OCI-LY7 (cell line): ENCODE measurements around the gene FNTB. TPM values are rescaled to one million over a fixed set of nuclear protein-coding genes. Genes with fewer than 3 reads are reported as not detected.

ENCODE experiments used
- BruUV-seq: library from RNA; stranded (reverse); fragments of 400-500 nt; replicated peaks from 2 replicates; lab custom pipeline; 2021; lab: Mats Ljungman, UMichigan
- CTCF ChIA-PET: fragments of 300-600 bp; sonication (Branson Sonifier 250); formaldehyde crosslinking; loops from one replicate; lab custom pipeline; 2022; ENCODE audit warnings: antibody characterized with exemption; ENCODE audit not compliant: unreplicated experiment; lab: Charles Lee
- POLR2A ChIA-PET: fragments of 300-600 bp; sonication (Branson Sonifier 250); formaldehyde crosslinking; loops from one replicate; lab custom pipeline; 2022; ENCODE audit warnings: antibody characterized with exemption; lab: Charles Lee
- DNase-seq: peaks from one replicate; pipeline ENCODE4 v3.0.0-alpha.2; 2015; ENCODE audit warnings: low spot score
- H2AFZ ChIP-seq: fragments of 200-600 bp; sonication (generic), shearing (Covaris generic); 2 replicates; pipeline ENCODE4 v1.6.1; 2014; ENCODE audit warnings: mild to moderate bottlenecking, antibody characterized with exemption, low read length, moderate library complexity
- H3K27ac ChIP-seq: fragments of 200-600 bp; sonication (generic); 2 replicates; pipeline ENCODE4 v1.5.1; 2014; ENCODE audit warnings: mixed run types, low read depth, mild to moderate bottlenecking, moderate library complexity, low read length, inconsistent platforms; ENCODE audit not compliant: poor library complexity, severe bottlenecking
- H3K36me3 ChIP-seq: fragments of 200-600 bp; sonication (generic); 2 replicates; pipeline ENCODE4 v1.6.1; 2014; ENCODE audit warnings: mild to moderate bottlenecking, antibody characterized with exemption, low read length, moderate library complexity, mixed read lengths; ENCODE audit not compliant: insufficient read depth
- H3K4me1 ChIP-seq: fragments of 200-600 bp; sonication (generic); 2 replicates; pipeline ENCODE4 v1.5.1; 2014; ENCODE audit warnings: mild to moderate bottlenecking, low read length; ENCODE audit not compliant: insufficient read depth, poor library complexity, severe bottlenecking
- H3K4me2 ChIP-seq: fragments of 200-600 bp; sonication (generic); 2 replicates; pipeline ENCODE4 v1.6.1; 2014; ENCODE audit warnings: mild to moderate bottlenecking, low read length
- H3K4me3 ChIP-seq: fragments of 200-600 bp; sonication (generic); 2 replicates; pipeline ENCODE4 v1.5.1; 2014; ENCODE audit warnings: mild to moderate bottlenecking, low read depth, low read length; ENCODE audit not compliant: poor library complexity, severe bottlenecking
- H3K79me2 ChIP-seq: fragments of 200-600 bp; sonication (generic); 2 replicates; pipeline ENCODE4 v1.6.1; 2016; ENCODE audit warnings: low read depth, mild to moderate bottlenecking, low read length, moderate library complexity, mixed read lengths; ENCODE audit not compliant: insufficient read depth
- H3K9me2 ChIP-seq: fragments of 200-600 bp; sonication (generic); 2 replicates; pipeline ENCODE4 v1.6.1; 2016; ENCODE audit warnings: mild to moderate bottlenecking, low read length, mixed read lengths; ENCODE audit not compliant: insufficient read depth
- H3K9me3 ChIP-seq: fragments of 200-600 bp; sonication (generic); 2 replicates; pipeline ENCODE4 v1.6.1; 2014; ENCODE audit warnings: mild to moderate bottlenecking, mixed run types, low read length, mixed read lengths
- H4K20me1 ChIP-seq: fragments of 200-600 bp; sonication (generic); 2 replicates; pipeline ENCODE4 v1.6.1; 2014; ENCODE audit warnings: mild to moderate bottlenecking, antibody characterized with exemption, low read length, moderate library complexity, mixed read lengths; ENCODE audit not compliant: insufficient read depth
- EZH2phosphoT487 ChIP-seq: fragments of 200-600 bp; sonication (generic); IDR thresholded peaks from 2 replicates; pipeline ENCODE4 v1.6.1; 2018; ENCODE audit warnings: low read depth, borderline replicate concordance, mild to moderate bottlenecking, mixed run types, antibody characterized with exemption, low read length, moderate library complexity, mixed read lengths
- intact Hi-C: fragments of 100-400 bp; cut with micrococcal nuclease; formaldehyde crosslinking; loops from one replicate; pipeline ENCODE4 v1.10.0; 2022; ENCODE audit not compliant: unreplicated experiment
- total RNA-seq, 2 experiments: library from RNA; depleted of rRNA in 1 of 2; stranded (reverse); fragments of >200 nt in 1 of 2; shearing (Covaris generic) in 1 of 2; gene quantifications; 2 replicates each; pipeline ENCODE4 v1.2.3, GENCODE V29; 2014 to 2022
- TF ChIP-seq, protein P1 (sequence below): fragments of 200-600 bp; sonication (generic); conservative IDR thresholded peaks from 2 replicates; pipeline ENCODE4 v1.5.1; 2014; ENCODE audit warnings: mild to moderate bottlenecking, antibody characterized with exemption, low read length, moderate library complexity, mixed read lengths

The FNTB gene
- total RNA-seq, 2 experiments from 2014 or later, result 9.2 to 18.0 TPM

DNA sequence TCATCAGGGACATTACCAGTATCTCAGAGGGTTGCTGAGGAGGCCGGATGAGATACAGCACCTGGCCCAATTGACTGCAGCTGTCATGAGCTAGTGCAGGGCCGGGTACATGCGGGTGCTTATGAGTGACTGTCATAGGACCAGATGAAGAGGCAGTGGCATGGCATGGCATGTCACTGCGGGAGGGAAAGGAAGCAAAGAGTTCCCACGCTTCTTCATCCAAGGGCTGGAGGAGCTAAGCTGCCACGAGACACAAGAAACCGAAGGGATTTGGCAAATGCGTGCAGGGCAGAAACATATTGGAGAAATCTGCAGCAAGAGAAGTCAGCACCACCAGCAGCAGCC lies 33.4 kb upstream of the FNTB start:
- Histone ChIP-seq H3K9me2 (no peaks in the 10 kb centered on the region), H3K4me3 (no peak overlapping the region), H3K36me3 (no peaks in the 10 kb centered on the region; the same call in 1 of the 2 replicates), H2AFZ (no peak overlapping the region), H4K20me1 (no peaks in the 10 kb centered on the region; the same call in 1 of the 2 replicates), H3K9me3 (no peaks in the 10 kb centered on the region), H3K27ac (no peak overlapping the region), H3K79me2 (no peaks in the 10 kb centered on the region), H3K4me2 (no peak overlapping the region), H3K4me1 (no peaks in the 10 kb centered on the region)
- no TSS peak for BruUV-seq
- CTCF ChIA-PET, result interaction anchor here (0.5 to 1.1 kb wide), 2 partner anchors 17 to 915 kb away, joined by 3 to 4 read pairs; no protein-coding TSS in a partner anchor
- DNase-seq, result no peak
- TF ChIP-seq, protein P1, sequence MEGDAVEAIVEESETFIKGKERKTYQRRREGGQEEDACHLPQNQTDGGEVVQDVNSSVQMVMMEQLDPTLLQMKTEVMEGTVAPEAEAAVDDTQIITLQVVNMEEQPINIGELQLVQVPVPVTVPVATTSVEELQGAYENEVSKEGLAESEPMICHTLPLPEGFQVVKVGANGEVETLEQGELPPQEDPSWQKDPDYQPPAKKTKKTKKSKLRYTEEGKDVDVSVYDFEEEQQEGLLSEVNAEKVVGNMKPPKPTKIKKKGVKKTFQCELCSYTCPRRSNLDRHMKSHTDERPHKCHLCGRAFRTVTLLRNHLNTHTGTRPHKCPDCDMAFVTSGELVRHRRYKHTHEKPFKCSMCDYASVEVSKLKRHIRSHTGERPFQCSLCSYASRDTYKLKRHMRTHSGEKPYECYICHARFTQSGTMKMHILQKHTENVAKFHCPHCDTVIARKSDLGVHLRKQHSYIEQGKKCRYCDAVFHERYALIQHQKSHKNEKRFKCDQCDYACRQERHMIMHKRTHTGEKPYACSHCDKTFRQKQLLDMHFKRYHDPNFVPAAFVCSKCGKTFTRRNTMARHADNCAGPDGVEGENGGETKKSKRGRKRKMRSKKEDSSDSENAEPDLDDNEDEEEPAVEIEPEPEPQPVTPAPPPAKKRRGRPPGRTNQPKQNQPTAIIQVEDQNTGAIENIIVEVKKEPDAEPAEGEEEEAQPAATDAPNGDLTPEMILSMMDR, result 0 out of 2 replicates have a peak, but pooled peaks have one; percentile 1
- no peak for TF ChIP-seq EZH2phosphoT487
- POLR2A ChIA-PET, result interaction anchor here (0.7 kb wide), 1 partner anchor 134 kb away, joined by 3 read pairs; no protein-coding TSS in a partner anchor
- intact Hi-C loops, result no loop called here

DNA sequence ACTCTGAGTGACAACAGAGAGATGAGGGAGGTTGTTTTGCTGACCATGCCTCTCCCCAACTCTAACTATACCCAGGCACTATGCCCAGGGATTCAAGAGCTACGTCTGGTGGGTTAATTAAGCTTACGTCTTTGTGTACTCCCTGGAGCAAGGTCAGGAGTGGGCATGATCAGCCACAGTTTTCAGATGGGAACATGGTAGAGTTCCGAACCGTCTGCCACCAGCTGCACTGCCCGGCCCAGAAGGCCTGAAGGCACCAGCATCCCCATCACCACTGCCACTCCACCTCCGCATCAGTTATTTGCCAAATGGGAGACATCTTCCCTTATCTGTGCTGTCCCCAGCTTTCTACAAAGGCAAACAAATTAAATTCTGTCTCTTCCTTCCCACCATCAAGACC lies 33.0 kb upstream of the FNTB start:
- no peak for DNase-seq
- CTCF ChIA-PET, result interaction anchor here (0.5 to 1.1 kb wide), 2 partner anchors 18 to 915 kb away, joined by 3 to 4 read pairs; no protein-coding TSS in a partner anchor
- no TSS peak for BruUV-seq

More for the DNA sequence above, 33.0 kb upstream of the FNTB start:
- POLR2A ChIA-PET, result interaction anchor here (0.5 kb wide), 1 partner anchor 625 kb away, joined by 4 read pairs; no protein-coding TSS in a partner anchor
- TF ChIP-seq, protein P1, result no peak
- TF ChIP-seq EZH2phosphoT487, result no peak
- Histone ChIP-seq H4K20me1 (no peaks in the 10 kb centered on the region; the same call in 1 of the 2 replicates), H3K79me2 (no peaks in the 10 kb centered on the region), H3K27ac (no peak overlapping the region), H3K9me2 (no peaks in the 10 kb centered on the region), H3K4me1 (no peaks in the 10 kb centered on the region), H3K9me3 (no peaks in the 10 kb centered on the region), H2AFZ (no peak overlapping the region), H3K4me3 (no peak overlapping the region), H3K36me3 (no peaks in the 10 kb centered on the region; the same call in 1 of the 2 replicates), H3K4me2 (no peak overlapping the region)
- intact Hi-C loops, result no loop called here
